Stimulated activated naive CD8-positive, alpha-beta T cell treated with anti-CD3 and anti-CD28 coated beads, Interleukin-15, Interleukin-2, amounts not matched to agents 100 ng/mL and 50 ng/mL, for 24 hours (primary cell): ENCODE data around the gene ATXN10.

Source experiments
- H3K27ac Mint-ChIP-seq: one replicate; pipeline ENCODE4 v1.8.0; 2021; ENCODE audit warnings: mild to moderate bottlenecking, mixed read lengths
- H3K27me3 Mint-ChIP-seq: one replicate; pipeline ENCODE4 v1.8.0; 2021; ENCODE audit warnings: mixed read lengths
- H3K36me3 Mint-ChIP-seq: one replicate; pipeline ENCODE4 v1.8.0; 2021; ENCODE audit warnings: low read depth, mixed read lengths
- H3K4me1 Mint-ChIP-seq: one replicate; pipeline ENCODE4 v1.8.0; 2021; ENCODE audit warnings: low read depth, mixed read lengths
- H3K4me3 Mint-ChIP-seq: one replicate; pipeline ENCODE4 v1.8.0; 2021; ENCODE audit warnings: mild to moderate bottlenecking, mixed read lengths
- H3K9me3 Mint-ChIP-seq: one replicate; pipeline ENCODE4 v1.8.0; 2021; ENCODE audit warnings: mixed read lengths

The ATXN10 gene

GRCh38 chr22:45855961-45856360, 184.3 kb downstream of the ATXN10 start:
- Mint-ChIP-seq H3K27ac (no peak overlapping the region), H3K27me3 (no peaks in the 10 kb centered on the region), H3K9me3 (peaks cover 19% of the 10 kb centered on the region), H3K4me3 (no peak overlapping the region), H3K4me1 (no peaks in the 10 kb centered on the region), H3K36me3 (peaks cover 57% of the 10 kb centered on the region)

DNA sequence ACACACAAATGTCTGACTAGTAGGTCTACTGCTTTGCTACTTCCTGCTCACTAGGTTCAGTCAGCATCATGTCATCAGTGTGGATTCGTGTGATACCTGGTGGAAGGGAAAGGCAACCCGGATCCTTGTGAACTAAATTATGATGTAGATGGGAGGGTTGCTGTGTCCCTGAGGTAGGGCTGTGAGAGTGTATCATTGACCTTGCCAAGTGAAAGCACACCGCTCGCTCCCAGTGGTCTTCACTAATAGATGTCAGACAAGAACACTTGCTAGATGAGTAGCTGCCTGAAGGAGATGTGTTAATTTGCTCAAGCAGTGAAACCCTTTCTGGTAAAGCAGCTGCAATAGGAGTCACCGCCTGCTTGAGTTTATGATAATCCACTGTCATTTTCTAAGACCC, 185.9 kb downstream of the ATXN10 start:
- peaks cover 4% of the 10 kb centered on the region for H3K9me3 Mint-ChIP-seq
- no peak overlapping the region for H3K4me3 Mint-ChIP-seq
- peaks cover 41% of the 10 kb centered on the region for H3K36me3 Mint-ChIP-seq
- H3K27ac Mint-ChIP-seq, result no peak overlapping the region
- H3K4me1 Mint-ChIP-seq, result no peaks in the 10 kb centered on the region
- H3K27me3 Mint-ChIP-seq, result no peaks in the 10 kb centered on the region

- Mint-ChIP-seq H3K4me3 (no peak overlapping the region), H3K27me3 (peaks cover 12% of the 10 kb centered on the region), H3K4me1 (peaks cover 6% of the 10 kb centered on the region), H3K9me3 (no peaks in the 10 kb centered on the region), H3K27ac (no peak overlapping the region), H3K36me3 (peaks cover 31% of the 10 kb centered on the region)
These were observed 187.9 kb downstream of the ATXN10 start for GRCh38 chr22:45859231-45860161.

DNA sequence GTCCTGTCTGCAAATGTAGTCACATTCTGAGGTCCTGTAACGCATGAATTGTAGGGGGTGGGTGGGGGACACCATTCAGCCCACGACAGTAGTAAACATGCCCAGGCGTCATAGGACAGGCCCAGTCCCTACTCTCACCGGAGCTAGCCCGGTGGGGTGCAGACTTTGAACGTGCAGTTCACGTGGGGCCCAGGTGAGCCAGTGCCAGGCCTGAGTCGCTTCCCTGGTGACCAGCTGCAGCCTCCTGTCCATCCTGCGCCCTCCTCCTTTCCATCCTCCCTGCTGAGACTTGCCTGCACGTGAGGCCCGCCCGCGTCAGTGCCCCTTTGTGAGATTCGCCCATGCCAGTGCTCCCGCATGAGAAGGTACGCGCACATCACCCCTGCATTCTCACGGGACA, 188.6 kb downstream of the ATXN10 start:
- H3K27me3 Mint-ChIP-seq, result peaks cover 19% of the 10 kb centered on the region
- no peak overlapping the region for H3K27ac Mint-ChIP-seq
- H3K9me3 Mint-ChIP-seq, result no peaks in the 10 kb centered on the region
- no peak overlapping the region for H3K4me3 Mint-ChIP-seq
- H3K36me3 Mint-ChIP-seq, result peaks cover 25% of the 10 kb centered on the region
- H3K4me1 Mint-ChIP-seq, result peaks cover 7% of the 10 kb centered on the region

DNA sequence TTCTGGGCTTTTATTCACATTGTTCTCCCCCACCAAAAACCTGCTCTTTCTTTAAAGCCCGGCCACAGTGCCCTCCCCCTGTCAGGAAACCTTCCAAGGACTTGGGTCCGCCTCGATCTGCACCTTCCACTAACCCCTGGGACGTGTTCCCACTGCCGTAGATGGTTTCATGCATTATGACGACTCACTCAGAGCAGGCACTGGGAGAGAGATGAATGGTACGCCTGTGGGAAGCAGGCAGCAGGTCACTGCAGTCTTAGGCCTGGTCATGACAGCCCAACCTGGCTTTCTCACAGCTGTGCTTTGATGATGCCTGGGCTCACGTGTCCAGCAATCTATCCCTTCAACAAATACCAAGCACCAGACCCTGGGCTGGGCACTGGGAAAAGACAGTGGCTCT, 189.6 kb downstream of the ATXN10 start:
- H3K4me1 Mint-ChIP-seq, result peaks cover 7% of the 10 kb centered on the region
- H3K27me3 Mint-ChIP-seq, result peaks cover 26% of the 10 kb centered on the region
- no peak overlapping the region for H3K27ac Mint-ChIP-seq
- peaks cover 17% of the 10 kb centered on the region for H3K36me3 Mint-ChIP-seq
- H3K9me3 Mint-ChIP-seq, result no peaks in the 10 kb centered on the region
- H3K4me3 Mint-ChIP-seq, result no peak overlapping the region

GRCh38 chr22:45863981-45864751, 192.5 kb downstream of the ATXN10 start:
- H3K27me3 Mint-ChIP-seq, result peaks cover 40% of the 10 kb centered on the region
- peaks cover 7% of the 10 kb centered on the region for H3K4me1 Mint-ChIP-seq
- no peaks in the 10 kb centered on the region for H3K9me3 Mint-ChIP-seq
- H3K36me3 Mint-ChIP-seq, result peaks cover 5% of the 10 kb centered on the region
- H3K4me3 Mint-ChIP-seq, result no peak overlapping the region
- no peak overlapping the region for H3K27ac Mint-ChIP-seq

GRCh38 chr22:45864959-45865476, 193.4 kb downstream of the ATXN10 start:
- Mint-ChIP-seq H3K27ac (no peak overlapping the region), H3K9me3 (no peaks in the 10 kb centered on the region), H3K36me3 (no peaks in the 10 kb centered on the region), H3K27me3 (peaks cover 42% of the 10 kb centered on the region), H3K4me3 (no peak overlapping the region), H3K4me1 (peaks cover 7% of the 10 kb centered on the region)

DNA sequence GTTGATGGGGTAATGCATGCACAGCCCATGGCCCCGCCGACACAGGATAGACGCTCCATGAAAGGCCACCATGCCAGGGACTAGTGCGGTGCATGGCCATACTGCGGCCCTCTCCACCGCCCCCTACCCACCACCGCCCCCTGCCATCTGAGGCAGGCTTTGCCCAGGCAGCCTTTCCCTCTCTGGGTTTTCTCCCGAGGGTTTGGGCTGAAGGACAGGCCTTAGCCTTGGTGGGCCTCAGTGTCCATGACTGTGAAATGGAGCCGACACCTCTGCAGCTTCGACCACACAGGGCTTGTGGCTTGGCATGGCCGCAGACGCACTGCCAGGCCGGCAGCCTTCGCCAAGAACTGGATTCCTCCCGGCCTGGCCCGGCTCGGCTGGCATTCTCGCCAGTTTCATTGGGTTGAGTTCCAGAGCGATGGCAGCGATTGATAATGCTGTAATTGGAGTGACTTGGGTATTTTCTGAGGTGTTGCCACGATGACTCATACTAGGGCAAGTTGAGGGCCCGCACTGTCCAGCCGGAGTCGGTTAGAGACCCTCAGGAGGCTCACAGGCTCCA, 194.0 kb downstream of the ATXN10 start:
- Mint-ChIP-seq H3K9me3 (no peaks in the 10 kb centered on the region), H3K36me3 (no peaks in the 10 kb centered on the region), H3K27me3 (peaks cover 48% of the 10 kb centered on the region), H3K4me1 (peaks cover 7% of the 10 kb centered on the region), H3K27ac (no peak overlapping the region), H3K4me3 (no peak overlapping the region)

DNA sequence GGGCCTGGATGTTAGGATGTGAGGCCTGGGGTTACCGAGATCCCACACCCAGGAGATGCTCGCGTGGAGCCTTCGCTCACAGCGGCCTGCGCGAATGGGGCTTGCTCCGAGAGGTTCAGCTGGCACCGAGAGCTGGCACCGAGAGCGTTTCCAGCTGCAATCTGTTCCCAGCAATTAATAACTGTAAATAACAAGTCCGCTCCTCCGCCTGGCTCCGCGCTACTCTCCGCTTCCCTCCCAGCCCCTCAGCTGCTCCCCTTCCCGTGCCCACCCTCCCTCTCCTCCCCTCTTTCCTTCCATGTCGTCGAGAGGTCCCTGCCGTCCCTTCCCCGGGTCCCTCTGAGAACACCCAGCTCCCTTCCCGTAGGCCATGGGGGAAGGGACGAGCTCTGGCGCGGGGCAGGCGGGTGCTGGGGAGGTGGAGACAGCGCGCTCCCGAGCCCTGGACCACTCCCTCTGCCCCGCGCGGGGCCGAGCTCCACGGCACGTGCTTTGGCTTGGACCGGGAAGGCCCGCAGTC, 194.6 kb downstream of the ATXN10 start:
- no peak overlapping the region for H3K27ac Mint-ChIP-seq
- peaks cover 50% of the 10 kb centered on the region for H3K27me3 Mint-ChIP-seq
- H3K4me1 Mint-ChIP-seq, result peaks cover 7% of the 10 kb centered on the region

DNA sequence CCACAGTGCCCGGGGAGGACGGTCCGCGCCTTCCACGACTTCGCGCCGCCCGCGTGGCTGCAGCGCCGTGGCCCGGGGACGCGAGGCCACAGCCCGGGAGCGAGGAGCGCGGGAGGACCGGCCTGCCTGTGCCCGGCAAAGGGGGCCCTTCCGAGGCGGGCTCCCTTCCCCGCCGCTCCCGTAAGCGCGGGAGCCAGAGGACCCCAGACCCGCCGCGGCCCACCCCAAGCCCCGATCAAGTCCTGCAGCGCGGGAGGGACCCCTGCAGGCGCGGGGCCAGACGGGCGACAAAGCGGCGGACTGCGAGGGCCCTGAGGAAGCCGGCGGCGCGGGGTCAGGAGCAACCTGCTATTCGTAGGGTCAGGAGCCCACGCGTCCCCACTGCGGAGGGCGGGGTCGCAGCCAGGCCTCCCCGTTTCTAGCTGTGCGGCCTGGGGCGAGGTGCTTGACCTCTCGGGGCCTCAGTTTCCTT, 195.0 kb downstream of the ATXN10 start:
- H3K9me3 Mint-ChIP-seq, result no peaks in the 10 kb centered on the region
- H3K36me3 Mint-ChIP-seq, result no peaks in the 10 kb centered on the region
- H3K4me1 Mint-ChIP-seq, result peaks cover 7% of the 10 kb centered on the region
- H3K27me3 Mint-ChIP-seq, result peaks cover 50% of the 10 kb centered on the region
- H3K4me3 Mint-ChIP-seq, result no peak overlapping the region
- no peak overlapping the region for H3K27ac Mint-ChIP-seq

More for the DNA sequence above, 194.6 kb downstream of the ATXN10 start:
- H3K9me3 Mint-ChIP-seq, result no peaks in the 10 kb centered on the region
- no peak overlapping the region for H3K4me3 Mint-ChIP-seq
- no peaks in the 10 kb centered on the region for H3K36me3 Mint-ChIP-seq

- Mint-ChIP-seq H3K4me1 (peaks cover 7% of the 10 kb centered on the region), H3K27ac (no peak overlapping the region), H3K27me3 (peaks cover 50% of the 10 kb centered on the region), H3K9me3 (no peaks in the 10 kb centered on the region), H3K36me3 (no peaks in the 10 kb centered on the region), H3K4me3 (no peak overlapping the region)
These were observed 195.7 kb downstream of the ATXN10 start for GRCh38 chr22:45867118-45867905.

DNA sequence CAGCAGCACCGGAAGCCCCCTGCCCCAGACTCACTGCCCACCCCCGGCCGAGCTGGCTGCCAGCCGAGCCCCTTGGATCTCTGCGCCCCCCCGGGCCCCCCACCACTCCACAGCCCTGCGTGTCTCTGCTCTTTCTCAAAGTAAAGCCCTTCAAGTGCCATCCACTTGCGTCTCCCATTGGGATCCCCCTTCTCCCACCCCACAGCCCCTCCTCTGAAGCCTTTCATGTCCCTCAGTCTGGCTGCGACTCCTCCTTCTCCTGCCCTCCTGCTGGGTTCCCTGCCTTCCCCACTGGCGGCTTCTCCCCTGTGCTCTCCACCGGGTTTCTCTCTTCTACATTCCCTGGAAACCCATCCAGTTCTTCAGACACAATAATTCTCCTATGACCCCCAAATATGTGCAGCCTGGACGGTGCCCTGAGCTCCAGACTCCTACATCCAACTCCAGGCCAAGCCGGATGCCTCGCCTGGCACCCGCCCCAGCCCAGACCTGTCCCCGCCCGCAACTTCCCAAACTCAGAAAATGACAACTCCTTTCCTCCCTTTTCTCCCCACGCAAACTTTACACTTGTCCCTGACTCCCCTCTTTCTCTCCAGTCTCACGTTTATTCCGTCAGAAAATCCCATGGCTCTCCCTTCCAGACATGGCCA, 196.4 kb downstream of the ATXN10 start:
- no peaks in the 10 kb centered on the region for H3K36me3 Mint-ChIP-seq
- no peak overlapping the region for H3K27ac Mint-ChIP-seq
- peaks cover 54% of the 10 kb centered on the region for H3K27me3 Mint-ChIP-seq
- peaks cover 7% of the 10 kb centered on the region for H3K4me1 Mint-ChIP-seq
- H3K4me3 Mint-ChIP-seq, result no peak overlapping the region
- peaks cover 5% of the 10 kb centered on the region for H3K9me3 Mint-ChIP-seq

- peaks cover 9% of the 10 kb centered on the region for H3K9me3 Mint-ChIP-seq
- no peak overlapping the region for H3K4me3 Mint-ChIP-seq
- H3K27ac Mint-ChIP-seq, result no peak overlapping the region
- H3K36me3 Mint-ChIP-seq, result no peaks in the 10 kb centered on the region
- peaks cover 7% of the 10 kb centered on the region for H3K4me1 Mint-ChIP-seq
- H3K27me3 Mint-ChIP-seq, result peaks cover 49% of the 10 kb centered on the region
These were observed 197.1 kb downstream of the ATXN10 start for GRCh38 chr22:45868571-45869339.
